GM21786 (cell line): ENCODE data around the gene IST1.
A peak's percentile ranks its signal among the peaks of the same experiment; 100 is the strongest.

Experiments
- ATAC-seq: cut with Tn5 transposase; IDR thresholded peaks from one replicate; pipeline ENCODE4 v1.9.1; 2021; ENCODE audit not compliant: unreplicated experiment

The IST1 gene

DNA sequence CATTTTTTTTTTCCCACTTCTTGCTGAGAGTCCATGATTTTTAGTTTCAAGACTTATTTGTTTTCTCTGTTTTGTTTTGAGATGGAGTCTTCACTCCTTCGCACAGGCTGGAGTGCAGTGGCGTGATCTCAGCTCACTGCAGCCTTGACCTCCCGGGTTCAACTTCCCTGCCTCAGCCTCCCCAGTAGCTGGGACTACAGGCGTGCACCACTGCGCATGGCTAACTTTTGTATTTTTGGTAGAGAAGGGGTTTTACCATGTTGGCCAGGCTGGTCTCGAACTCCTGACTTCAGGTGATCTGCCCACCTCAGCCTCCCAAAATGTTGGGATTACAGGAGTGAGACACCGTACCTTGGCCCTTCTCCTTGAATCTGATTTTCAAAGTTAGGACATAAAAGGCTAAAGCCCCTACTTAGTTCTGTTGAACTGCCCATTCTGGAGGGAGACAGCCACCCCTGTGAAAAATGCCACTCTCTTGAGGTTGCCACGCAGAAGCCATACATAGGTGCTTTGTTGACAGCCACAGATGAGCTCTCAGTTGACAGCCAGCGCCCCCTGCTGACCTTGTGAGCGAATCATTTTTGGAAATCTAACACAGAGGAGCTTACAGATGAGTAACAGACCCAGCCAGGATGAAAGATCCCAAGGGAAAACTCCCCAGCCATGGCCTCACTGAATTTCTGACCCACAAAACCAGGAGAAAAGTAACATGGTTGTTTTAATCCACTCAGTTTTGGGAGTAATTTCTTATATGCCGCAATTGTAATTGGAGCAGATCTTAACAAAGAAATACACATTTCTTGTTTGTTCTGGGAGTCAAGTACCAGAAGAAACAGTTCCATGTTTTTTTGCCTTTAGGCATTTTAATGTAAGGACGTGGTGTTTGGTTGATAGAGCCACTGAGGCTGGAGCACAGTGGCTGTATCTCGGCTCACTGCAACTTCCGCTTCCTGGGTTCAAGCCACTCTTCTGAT, 66.0 kb downstream of the IST1 start:
- ATAC-seq: peak; percentile 83

DNA sequence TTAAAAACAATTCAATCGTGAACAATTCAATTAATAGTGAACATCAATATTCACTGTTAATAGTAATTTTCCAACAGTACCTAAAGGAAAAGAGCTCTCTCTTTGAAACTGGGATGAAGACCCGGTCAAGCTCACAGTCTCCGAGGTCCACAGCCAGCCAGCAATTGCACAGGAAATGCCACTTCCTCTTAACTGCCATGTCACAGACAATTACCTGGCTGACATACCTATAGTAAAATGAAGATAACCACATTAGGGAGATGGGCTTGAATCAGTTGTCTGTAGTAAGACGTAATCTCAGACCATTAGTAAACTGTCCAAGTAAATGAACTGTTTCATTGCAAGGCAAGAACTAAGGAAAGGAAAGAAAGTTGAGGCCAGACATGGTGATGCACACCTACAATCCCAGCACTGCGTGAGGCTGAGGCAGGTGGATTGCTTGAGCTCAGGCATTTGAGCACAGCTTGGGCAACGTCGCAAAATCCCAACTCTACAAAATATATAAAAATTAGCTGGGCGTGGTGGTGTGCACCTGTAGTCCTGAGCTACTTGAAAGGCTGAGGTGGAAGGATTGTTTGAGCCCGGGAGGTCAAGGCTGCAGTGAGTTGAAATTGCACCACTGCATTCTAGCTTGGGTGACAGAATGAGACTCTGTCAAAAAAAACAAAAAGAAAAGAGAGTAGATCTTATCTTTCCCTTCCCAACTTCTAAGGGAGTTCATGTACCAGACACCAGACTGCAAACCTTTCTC, 68.0 kb downstream of the IST1 start:
- no peak for ATAC-seq

DNA sequence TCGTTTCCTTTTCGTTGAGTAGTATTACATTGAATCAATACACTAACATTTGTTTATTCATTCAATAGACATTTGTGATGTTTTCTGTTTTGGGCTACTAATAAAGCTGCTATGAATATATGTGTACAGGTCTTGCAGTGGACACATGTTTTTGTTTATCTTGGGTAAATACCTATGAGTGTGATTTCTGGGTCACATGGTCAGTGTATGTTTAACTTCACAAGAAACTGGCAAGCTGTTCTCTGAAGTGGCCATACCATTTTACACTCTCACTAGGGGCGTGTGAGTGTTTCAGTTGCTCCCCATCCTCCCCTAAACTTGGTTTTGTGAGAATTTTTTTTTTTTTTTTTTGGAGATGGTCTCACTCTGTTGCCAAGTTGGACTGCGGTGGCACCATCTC, 69.9 kb downstream of the IST1 start:
- no peak for ATAC-seq

DNA sequence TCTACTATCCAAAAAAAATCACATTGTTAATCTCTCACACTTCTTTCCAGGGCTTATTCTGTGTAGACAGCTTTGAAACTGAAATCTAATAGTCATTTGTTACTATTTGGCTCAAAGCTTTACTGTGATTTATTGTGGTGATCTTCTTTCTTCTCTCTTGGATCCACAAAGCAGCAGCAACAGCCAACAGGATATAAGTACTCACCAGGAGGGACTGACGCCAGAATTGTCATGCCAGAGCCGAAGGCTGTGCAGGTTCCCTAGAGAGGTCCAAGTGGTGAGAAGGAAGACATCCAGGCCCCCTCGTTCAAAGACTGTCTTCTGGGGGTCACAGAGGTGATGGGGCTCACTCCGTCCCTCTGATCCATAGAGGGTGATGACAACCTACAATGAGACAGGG, 71.6 kb downstream of the IST1 start:
- no peak for ATAC-seq

DNA sequence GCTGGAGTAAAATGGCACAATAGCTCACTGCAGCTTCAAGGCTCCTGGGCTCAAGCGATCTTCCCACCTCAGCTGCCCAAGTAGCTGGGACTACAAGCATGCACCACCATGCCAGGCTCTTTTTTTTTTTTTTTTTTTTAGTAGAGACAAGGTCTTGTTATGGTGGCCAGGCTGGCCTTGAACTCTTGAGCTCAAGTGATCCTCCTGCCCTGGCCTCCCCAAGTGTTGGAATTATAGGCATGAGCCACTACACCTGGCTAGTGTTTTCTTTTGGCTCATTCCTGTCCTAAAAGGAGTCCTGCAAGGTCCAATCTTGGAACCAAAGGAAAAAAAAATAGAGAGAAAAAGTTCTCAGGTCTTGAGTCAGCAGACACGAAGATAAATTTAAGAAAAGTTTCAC, 74.0 kb downstream of the IST1 start:
- ATAC-seq: no peak

DNA sequence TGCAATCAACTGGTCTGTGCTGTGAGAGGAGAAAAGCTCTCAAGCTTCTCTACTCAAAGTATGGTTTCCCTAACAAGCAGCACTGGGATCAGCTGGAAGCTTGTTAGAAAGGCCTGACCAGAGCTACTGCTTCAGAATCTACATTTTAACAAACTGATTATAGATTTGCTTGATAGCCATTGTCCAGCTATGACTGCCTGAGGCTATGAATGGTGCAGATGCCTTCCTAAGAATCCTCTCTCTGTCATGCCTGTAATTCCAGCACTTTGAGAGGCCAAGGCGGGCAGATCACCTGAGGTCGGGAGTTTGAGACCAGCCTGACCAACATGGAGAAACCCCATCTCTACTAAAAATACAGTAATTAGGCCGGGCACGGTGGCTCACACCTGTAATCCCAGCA, 76.2 kb downstream of the IST1 start:
- no peak for ATAC-seq

DNA sequence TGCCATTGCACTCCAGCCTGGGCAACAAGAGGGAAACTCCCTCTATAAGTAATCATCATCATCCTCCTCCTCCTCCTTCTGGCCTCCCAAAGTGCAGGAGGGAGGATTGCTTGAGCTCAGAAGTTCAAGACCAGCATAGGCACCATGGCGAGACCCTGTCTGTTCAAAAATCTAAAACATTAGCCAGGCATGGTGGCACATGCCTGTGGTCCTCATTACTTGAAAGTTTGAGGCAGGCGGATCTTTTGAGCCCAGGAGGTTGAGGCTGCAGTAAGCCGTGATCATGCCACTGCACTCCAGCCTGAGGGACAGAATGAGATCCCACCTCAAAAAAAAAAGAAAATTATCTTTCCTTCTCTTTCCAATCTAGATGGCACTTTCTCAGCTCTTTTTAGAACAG, 77.0 kb downstream of the IST1 start:
- no peak for ATAC-seq

DNA sequence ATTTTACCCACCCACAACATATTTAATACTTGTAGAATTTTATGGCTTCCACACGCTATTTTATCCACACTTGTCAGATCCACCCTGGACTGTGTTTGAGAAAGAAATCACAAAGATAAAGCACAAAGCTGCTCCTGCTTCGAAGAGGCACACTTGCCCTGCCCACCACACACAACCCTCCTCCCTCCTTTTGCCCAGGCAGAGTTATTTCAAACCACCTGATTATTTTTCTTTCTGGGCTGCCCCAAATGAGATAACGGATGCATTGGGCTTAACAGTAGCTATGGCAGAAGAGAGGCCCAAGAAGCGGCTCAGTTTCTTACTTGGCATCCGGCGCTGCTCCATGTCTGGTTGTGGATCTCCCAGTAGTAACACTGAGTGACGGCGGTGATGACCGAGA, 77.7 kb downstream of the IST1 start:
- no peak for ATAC-seq

DNA sequence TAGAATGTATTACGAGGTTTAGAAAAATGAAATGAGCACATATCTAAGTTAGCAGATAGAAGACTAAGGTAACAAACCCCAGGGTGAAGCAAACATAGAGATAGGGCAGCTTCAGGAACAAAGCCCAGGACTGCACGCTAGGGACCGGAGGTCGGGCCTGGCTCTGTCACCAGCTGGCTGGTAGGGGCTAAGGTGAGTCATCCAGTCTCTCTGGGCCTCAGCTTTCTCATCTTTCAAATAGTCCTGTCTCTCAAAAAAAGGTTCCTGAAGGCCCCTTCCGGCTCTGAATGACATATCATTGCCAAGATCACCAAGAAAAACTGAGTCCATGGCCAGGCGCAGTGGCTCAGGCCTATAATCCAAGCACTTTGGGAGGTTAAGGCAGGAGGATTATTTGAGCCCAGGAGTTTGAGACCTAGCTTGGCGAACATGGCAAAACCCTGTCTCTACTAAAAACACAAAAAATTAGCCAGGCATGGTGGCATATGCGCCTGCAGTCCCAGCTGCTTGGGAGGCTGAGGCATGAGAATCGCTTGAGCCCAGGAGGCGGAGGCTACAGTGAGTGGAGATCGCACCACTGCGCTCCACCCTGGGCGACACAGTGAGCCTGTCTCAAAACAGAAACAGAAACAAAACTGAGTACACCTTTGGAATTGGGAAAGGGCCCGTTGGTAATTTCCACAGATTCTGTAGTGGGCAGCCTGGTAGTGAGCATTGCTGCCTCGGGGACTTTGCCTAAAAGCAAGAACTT, 78.9 kb downstream of the IST1 start:
- ATAC-seq: no peak
